IPS-NIHi7 (cell line): Measurements from ENCODE around the gene EZH1.

ENCODE experiments used
- DNase-seq: peaks from one replicate; pipeline ENCODE4 v3.0.0; 2012; ENCODE audit warnings: mixed read lengths; ENCODE audit errors: extremely low spot score

The EZH1 gene

GRCh38 chr17:42682722-42683403 is 62.0 kb downstream of the EZH1 start:
- DNase-seq, result peak; percentile 73

GRCh38 chr17:42681976-42682721 is 62.7 kb downstream of the EZH1 start, which contains the start of gene CNTNAP1:
Gene CNTNAP1, plus strand, starts transcription at chr17:42682531. Its CDS starts 299 bp downstream, at chr17:42682830.
- peak; percentile 75 for DNase-seq

DNA sequence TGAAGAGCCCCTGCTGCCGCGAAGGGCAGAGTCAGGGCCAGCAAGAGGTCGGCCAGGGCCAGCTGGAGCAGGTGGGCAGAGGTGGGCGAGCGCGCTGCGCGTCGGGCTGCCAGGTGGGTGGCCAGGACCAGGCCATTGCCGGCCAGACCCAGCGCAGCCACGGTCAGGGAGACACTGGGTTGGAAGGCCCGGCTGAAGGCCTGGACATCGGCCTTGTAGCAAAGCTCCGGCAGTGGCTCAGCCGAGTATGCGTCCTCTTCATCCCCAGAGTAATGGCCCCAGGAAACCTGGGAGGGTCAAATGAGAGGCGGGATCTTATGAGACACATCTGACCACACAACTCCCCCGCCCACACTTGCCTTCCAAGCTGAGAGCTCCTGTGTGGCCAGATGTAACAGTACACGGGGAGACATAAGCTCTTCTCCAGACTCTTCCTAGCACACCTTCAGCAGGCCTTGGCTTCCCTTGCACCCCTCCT is 64.5 kb downstream of the EZH1 start:
- DNase-seq, result no peak

DNA sequence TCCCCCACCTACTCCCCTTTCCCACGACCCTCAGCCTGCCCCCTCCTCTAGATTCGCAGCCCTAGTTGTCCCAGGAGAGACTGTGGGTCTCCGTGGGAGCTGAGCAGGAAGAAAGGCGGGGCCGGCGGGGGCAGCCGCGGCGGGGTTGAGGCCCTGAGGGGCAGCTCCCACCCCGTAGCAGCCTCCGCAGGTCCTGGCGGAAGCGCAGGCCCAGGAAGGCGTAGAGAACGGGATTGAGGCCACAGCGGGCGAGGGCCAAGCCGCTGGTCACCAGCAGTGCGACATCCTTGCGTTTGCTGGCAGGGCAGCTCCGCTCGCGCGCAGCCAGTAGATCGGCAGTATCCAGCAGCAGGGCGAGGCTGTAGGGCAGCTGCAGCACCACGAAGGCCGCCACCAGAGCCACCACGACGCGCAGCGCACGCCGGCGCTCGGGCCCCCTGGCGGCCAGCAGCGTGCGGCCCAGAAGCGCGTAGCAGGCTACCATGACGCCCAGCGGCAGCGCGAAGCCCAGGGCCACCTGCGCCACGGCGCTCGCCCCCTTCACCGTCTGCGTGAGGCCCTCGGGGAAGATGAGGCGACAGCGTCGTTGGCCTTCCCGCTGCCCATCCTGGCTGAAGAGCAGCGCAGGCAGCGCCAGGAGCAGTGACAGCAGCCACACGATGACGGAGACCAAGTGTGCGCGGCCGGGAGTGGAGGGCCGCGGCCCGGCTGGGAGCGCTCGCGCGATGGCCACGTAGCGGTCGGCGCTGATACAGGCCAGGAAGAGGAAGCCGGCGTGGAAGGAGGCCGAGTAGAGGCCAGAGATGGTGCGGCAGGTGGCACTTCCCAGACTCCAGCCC is 65.1 kb downstream of the EZH1 start:
- peak; percentile 76 for DNase-seq

GRCh38 chr17:42678951-42679491 is 65.8 kb downstream of the EZH1 start:
- DNase-seq, result no peak

DNA sequence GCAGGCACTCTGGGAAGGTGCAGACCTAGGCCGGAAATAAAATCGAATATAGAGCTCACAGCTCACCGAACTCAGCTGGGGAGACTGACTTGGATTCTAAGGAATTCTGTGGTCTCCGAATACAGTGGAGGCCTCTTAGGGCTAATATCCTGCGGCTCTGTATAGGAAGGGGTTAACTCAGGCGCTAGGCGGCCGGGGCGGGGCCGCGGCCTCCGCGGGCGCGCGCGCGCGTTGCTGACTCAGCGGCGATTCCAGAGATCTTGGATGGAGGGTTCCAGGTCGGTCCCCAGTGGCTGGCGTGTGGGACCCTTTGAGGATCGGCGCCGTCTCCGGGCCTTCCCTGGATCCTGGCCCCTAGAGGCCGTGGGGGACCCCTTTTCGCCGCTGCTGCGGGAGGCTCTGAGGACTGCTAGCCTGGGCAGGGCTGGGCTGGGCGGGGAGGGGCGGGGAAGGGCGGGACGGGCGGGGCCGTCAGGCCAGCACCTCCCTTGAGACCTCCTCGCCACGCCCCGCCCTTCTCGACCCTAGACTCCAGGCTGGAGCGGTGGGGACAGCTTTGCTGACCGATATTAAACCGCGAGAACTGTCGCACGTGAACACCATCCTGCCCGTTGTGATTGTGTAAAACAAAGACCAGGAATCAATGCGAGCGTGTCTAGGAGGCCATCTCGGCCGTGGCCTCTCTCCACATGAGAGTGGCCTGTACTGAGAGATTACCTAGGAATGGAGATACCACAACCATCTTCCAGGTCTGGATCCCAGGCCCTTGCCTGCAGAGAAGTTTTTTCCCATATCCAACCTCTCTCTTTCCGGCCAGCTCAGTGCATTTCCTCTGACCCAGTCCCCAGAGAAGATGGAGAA is 66.7 kb downstream of the EZH1 start:
- peak; percentile 88 for DNase-seq

GRCh38 chr17:42677012-42677857 is 67.6 kb downstream of the EZH1 start:
- DNase-seq, result peak; percentile 97

DNA sequence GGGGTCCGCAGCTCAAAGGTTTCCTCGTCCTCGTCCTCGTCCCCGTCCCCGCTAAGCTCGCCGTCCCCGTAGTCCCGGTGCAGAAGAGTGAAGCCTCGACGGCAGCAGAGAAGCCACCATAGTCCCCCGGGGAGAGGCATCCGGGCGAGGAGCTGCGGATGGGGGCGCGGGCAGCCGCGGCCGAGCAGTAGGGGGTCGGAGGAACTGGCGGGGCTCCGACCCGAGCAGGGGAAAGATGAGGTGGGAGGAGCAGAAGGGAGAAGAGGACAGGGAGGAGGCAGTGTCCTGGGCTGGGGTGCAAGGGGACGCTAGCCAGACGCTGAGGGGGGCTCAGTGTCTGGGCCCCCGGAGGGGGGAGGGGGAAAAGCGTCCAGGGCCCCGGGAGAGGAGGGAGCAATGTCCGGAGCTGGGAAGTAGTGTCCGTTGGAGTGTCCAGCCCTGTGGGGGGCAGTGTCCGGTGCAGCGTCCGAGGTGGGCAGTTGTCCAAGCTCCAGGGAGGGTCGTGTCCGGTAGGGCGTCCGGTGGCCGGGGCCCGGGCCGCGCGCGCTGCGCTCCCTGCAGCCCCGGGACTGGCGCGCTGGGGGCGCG is 68.3 kb downstream of the EZH1 start, which contains the start of gene PLEKHH3:
Gene PLEKHH3, minus strand, starts transcription at position 571 of the 588 bp plus-strand sequence. Its CDS starts 431 bp downstream, at position 140.
- DNase-seq, result no peak

DNA sequence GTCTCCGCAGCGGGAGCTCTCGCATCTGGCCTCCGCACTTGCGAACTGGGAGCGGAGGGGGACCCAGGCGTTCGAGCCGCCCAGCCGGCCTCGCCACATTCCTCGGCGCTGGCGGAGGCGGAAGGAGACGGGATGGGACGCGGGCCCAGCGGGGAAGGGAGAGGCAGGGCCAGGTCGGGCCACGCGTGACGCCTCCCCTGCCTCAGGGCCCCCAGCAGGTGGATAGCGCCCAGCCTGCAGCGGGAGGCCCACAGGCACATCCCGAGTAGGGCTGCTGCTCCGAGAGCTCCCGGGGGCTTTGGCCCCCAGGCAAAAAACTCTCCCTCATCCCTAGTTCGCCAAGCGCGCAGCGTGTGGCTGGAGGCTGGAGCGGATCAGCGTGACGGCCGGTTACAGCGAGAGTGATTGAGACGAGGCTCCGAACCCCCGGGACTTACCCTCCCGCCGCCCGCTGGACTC is 68.8 kb downstream of the EZH1 start:
- DNase-seq, result no peak

DNA sequence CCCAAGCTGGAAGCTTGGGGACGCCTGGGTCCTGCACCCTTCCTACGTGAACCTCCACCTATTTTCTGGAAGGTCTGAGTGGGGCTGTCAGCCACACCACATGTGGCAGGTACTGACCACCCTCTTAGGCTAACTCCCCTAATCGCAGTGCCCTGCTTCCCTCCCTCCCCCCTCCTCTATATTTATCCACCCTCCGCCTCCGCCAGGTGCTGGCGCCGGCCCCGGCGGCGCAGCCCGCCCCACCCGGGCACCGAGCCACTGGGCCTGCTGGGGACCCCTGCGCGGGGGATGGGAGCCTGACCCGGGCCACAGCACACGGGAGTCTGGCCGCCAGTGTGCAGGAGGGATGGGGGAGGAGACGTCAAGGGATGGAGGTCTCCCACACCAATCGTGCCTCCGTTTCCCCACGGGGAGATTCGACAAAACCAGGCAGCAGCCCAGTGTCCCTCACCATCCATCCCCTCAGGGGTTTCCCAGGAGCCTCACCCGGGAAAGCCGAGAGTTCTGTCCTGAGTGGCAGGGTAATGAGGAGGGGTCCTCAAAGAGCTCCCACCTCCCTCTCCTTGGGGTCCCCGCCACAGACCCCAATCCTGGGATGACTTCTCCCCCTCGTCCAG is 69.4 kb downstream of the EZH1 start:
- no peak for DNase-seq

- DNase-seq, result peak; percentile 68
Observed at GRCh38 chr17:42674755-42675347, 70.0 kb downstream of the EZH1 start.

DNA sequence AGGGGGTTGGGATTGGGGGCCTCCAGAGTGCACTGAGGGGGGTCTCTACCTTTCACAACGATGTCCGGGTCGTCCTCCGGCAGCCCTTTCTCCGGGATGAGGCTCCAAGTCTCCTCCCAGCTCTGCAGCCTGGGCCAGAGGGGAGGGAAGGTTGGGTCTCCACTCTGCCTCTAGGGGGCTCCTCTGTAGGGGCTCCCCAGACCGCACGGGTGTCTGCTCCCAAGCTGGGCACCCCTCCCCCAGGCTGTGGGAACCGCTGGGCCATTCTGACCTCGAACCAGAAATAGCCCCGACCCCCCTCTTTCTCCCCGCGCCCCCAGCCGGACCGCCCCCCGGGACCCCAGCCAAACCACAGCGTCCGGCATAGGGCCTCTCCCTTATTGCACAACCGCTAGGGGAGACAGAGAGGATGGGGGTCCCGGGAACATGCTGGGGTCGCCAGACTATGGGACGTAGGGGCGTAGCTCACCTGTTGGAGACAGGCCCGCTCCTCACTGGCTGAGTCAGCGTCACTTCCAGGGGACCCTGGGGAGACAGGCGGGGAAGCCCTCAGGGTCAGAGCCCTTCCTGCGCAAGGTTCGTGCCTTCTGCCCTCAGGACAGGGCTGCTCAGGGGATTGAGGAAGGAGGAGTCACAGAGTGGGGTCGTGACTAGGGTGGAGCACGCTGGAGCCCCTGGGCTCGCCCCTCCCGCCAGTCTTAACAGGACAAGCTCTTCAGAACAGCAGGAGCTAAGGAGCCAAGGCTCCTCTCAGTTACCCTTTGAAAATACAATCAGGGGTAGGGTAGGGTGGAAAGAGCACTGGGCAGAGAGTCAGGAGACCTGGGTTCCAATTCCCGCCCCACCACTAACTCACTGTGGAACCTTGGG is 70.7 kb downstream of the EZH1 start:
- peak; percentile 67 for DNase-seq

DNA sequence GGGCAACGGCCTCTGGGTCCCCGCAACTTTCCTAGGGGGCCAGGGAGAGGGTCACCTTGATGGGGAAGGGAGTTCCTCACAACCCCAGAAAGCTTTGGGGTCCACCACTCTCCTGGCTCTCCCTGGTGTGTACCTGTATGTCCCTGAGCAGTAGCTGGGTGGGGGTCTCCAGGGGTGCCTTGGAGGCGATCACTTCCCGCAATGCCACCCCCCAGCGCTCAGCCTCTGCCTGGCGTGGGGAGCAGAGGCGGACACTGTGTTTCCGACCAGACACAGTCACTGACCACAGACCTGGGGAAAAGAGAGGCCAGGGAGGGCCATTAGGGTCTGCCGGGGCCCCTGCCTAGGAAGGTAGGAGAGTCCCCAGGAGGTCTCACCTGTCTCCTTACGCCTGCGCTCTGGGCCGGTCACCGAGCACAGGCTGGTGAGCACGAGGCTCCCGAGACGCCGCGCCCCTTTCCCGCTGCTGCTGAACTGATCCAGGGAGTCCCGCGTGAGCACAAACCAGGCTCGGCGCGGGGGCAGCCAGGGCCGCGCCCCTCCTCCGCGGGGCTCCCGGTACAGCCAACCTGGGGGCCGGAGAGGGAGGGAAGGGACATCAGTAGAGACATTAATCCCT is 71.5 kb downstream of the EZH1 start:
- no peak for DNase-seq

GRCh38 chr17:42672038-42672437 is 72.8 kb downstream of the EZH1 start:
- no peak for DNase-seq

DNA sequence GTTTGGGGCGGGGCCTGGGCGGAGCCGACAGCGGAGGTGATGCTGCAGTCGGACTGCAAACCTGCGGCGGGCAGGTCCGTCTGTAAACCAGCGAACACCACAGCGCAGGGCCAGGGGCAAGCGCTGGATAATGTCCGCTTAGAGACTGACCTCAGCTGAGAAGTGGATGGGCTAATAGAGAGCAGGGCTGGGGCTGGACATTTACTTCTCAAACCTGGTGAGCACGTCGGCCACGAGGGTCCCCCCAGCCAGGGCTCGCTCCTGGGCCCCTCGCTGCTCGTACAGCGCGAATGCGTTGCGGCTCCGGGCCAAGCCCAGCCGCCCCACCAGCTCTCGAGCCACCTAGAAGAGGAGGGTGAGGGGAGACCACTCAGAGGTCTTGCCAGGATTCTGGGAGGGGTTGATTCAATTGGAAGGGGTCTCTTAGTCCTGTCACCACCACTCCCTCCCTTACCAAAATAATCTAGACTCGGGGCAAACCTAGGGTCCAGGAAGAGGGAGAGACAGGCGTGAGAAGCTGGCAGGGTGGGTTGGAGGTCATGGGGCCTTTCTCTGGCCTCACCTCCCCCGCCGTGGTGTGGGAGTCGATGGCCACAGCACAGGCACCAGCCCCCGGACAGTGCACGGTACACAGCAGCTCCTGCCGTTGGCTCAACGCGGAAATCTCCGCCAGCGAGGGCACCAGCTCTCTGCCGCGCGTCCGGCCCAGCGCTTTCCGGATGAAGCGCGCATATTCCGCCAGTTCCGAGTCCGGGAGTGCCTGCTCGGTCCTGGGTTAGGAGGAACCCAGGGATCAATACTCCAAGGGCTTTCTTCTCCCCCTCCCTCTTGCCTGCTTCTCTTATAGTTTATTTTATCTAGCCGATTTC is 73.8 kb downstream of the EZH1 start:
- peak; percentile 78 for DNase-seq
